Measurements from ENCODE around the gene MRPL10. TPM values are rescaled to one million over a fixed set of nuclear protein-coding genes. Genes with fewer than 3 reads are reported as not detected.

Gene MRPL10
- total RNA-seq, 4 donors from 2014 or later: 23.2 to 36.6 (median 30.0) TPM

DNA sequence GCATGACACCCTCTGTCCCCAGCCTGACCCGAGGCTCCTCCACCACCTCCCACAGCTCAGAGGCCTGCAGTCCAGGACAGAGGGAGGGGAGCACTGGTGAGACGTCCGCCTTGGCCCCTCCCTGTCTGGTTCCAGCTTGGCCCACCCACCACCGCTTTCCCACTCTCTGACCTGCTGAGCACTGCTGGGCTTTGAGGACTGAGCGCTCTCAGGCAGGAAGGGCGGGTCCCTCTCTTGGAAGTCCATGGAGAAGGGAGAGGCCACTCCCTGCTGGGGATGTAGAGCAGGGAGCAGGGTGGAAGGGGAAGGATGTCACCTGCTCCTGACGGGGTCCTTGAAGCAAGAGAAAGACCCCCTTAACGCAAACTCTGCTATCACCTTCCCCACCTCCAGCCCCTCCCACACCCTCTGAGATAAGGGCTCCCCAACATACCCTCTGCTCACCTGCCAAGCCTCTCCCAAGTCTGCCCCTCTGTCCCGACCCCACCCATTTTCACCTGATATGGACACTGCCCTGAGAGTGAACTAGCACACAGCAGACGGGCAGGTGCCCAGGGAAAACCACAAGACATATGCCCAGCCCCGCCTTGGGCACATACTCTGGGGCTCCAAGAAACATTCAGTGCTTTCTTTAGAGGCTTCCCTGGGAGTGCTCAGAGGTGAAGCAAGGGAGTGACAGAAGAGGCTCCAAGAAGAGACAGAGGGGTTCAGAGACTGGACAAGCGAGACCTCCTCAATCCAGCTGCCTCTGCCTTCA, 11.1 kb downstream of the MRPL10 start:
- WGBS, 2 donors: 55 to 56% methylated on average over 6 to 9 of the region's 12 CpGs
- peak overlapping the region in 1 of 4 donors; percentile 9 for H3K27ac ChIP-seq
- TF ChIP-seq, protein P1, sequence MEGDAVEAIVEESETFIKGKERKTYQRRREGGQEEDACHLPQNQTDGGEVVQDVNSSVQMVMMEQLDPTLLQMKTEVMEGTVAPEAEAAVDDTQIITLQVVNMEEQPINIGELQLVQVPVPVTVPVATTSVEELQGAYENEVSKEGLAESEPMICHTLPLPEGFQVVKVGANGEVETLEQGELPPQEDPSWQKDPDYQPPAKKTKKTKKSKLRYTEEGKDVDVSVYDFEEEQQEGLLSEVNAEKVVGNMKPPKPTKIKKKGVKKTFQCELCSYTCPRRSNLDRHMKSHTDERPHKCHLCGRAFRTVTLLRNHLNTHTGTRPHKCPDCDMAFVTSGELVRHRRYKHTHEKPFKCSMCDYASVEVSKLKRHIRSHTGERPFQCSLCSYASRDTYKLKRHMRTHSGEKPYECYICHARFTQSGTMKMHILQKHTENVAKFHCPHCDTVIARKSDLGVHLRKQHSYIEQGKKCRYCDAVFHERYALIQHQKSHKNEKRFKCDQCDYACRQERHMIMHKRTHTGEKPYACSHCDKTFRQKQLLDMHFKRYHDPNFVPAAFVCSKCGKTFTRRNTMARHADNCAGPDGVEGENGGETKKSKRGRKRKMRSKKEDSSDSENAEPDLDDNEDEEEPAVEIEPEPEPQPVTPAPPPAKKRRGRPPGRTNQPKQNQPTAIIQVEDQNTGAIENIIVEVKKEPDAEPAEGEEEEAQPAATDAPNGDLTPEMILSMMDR (IDR thresholded peaks at IDR 0.05): no peak
- no peak for TF ChIP-seq POLR2A (IDR thresholded peaks at IDR 0.05)
- no peak for DNase-seq
- intact Hi-C loops (cut with DNase I): no loop called here
- peaks cover 16 to 69% (median 21%) of the 10 kb centered on the region in 3 donors for H3K36me3 ChIP-seq
- no peaks in the 10 kb centered on the region for H3K9me3 ChIP-seq
- peak overlapping the region in 1 of 4 donors; percentile 69 for H3K4me3 ChIP-seq
- peaks cover 20 to 30% (median 21%) of the 10 kb centered on the region in 3 donors for H3K4me1 ChIP-seq
- H3K27me3 ChIP-seq: no peaks in the 10 kb centered on the region

DNA sequence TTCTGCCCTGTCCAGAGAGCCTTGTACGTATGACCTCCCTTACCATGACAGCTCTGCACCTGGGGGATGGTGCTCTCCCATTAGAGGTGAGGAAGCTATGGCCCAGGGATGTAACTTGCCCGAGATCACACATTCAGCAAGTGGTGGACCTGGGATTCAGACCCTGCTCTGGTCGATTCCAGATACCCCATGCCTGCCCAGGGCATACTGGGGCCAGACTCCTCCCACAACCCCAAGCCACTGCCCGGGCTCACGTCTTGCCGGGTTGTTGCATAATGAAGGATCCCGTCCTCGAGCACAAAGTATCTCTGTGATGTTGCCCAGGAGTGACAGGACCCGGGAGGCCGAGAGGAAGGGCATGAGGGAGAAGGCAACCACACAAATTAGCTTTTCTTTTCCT, 11.9 kb downstream of the MRPL10 start:
- no peak for DNase-seq
- Histone ChIP-seq H3K27me3 (no peaks in the 10 kb centered on the region), H3K9me3 (no peaks in the 10 kb centered on the region), H3K4me1 (peaks cover 20 to 30% (median 21%) of the 10 kb centered on the region in 3 donors), H3K36me3 (peaks cover 16 to 70% (median 24%) of the 10 kb centered on the region in 3 donors), H3K4me3 (no peak overlapping the region), H3K27ac (no peak overlapping the region)
- intact Hi-C loops (cut with DNase I): no loop called here
- 86 to 92% methylated on average over 2 to 5 of the region's 10 CpGs for WGBS, 2 donors
- TF ChIP-seq, protein P1 (IDR thresholded peaks at IDR 0.05): no peak
- no peak for TF ChIP-seq POLR2A (IDR thresholded peaks at IDR 0.05)

DNA sequence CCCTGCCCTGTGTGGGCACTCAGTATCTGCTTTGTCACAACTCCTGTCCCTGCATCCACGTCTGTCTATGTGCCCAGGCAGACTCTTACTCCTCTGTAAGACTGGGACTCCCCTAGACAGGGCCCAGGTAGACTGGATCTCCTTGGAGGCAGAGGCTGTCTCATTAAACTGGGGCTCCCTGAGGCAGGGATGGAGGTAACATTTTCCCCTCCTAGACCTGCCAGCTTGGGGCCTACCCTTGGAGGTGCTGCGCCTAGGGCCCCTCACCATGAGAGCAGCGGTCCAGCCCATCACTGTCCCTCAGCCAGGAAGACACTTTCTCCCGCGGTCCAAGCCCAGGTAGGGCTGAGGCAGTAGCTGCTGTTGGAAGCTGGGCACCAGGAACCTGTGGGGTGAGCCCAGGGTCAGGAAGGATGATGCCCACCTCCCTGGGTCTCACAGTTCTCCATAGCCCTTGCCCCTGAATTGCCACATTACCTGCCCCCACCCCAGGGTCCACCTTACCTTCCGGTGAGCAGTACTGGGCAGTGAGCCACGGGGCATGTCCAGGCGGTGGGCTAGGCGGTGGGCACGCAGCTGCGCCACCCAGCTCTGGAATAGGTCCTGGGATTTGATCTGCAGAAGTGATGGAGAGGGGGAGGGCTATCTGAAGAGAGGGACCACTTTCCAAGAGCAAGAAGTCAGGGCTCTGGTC, 13.2 kb downstream of the MRPL10 start:
- no peak for TF ChIP-seq POLR2A (IDR thresholded peaks at IDR 0.05)
- TF ChIP-seq, protein P1 (IDR thresholded peaks at IDR 0.05): no peak

DNA sequence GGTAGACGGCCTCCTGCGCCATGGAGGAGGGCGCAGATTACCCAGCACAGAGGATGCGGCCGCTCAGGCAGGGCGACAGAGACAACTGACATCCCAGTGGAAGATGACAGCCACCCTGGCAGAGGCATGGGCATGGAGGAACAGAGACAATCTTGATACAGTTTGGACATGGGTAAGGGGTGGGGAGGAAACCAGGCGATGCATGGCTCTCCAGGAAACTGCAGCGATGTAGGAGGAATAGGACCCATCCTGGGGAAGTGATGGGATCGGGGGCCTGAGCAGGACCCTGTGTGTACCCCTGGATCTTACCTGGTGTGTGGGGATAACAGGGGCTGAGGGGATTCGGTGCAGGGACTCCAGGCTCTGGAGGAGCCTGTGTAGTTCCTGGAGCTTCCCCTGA, 14.4 kb downstream of the MRPL10 start:
- intact Hi-C loops (cut with DNase I): no loop called here
- no peak for DNase-seq
- Histone ChIP-seq H3K4me1 (peaks cover 15 to 22% (median 19%) of the 10 kb centered on the region in 3 donors), H3K4me3 (no peak overlapping the region), H3K36me3 (peaks cover 5 to 78% (median 20%) of the 10 kb centered on the region in 3 donors), H3K27me3 (no peaks in the 10 kb centered on the region), H3K27ac (no peak overlapping the region), H3K9me3 (no peaks in the 10 kb centered on the region)
- 91 to 97% methylated on average over 10 of the region's 10 CpGs for WGBS, 2 donors
- no peak for TF ChIP-seq POLR2A (IDR thresholded peaks at IDR 0.05)
- TF ChIP-seq, protein P1 (IDR thresholded peaks at IDR 0.05): no peak

More for the DNA sequence above, 13.2 kb downstream of the MRPL10 start:
- intact Hi-C loops (cut with DNase I): no loop called here
- DNase-seq: no peak
- WGBS, 2 donors: 67 to 80% methylated on average over 1 of the region's 11 CpGs
- H3K27me3 ChIP-seq: no peaks in the 10 kb centered on the region
- H3K36me3 ChIP-seq: peaks cover 5 to 70% (median 20%) of the 10 kb centered on the region in 3 donors
- no peaks in the 10 kb centered on the region for H3K9me3 ChIP-seq
- no peak overlapping the region for H3K27ac ChIP-seq
- H3K4me1 ChIP-seq: peaks cover 20 to 30% (median 21%) of the 10 kb centered on the region in 3 donors
- H3K4me3 ChIP-seq: no peak overlapping the region
